ENCODE measurements around the gene PRG3.
"Not testable (repeated sequence)": the region's sequence is repeated elsewhere in the genome, so short reads cannot be mapped to it uniquely, and the experiment has no call there.

Gene PRG3

DNA sequence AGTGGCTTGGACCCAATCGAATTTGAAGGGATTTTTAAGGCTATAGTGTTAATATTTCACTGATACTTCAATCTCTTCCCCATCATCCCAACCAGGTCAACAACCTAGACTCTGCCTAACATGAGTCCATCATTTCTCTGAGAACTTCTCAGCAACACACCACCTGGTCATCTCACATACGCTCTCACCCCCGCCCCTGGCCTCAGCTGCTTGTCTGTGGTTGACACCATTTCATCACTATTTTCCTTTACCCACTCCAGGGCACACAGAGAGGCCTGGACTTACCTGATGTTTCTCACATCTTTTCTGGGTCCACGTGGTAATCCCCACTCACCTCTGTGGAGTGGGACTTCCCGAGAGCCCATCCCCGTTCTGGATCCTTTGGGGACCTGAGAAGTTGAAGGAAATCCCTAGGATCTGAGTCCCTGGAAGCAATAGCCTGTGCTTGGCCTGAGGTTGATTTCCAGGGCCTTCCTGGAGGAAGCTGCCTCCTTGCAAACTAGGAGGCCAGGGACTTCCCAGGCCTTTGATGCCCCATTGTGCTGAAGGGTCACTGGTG lies 39.6 kb downstream of the PRG3 start:
- DNase-seq (ENCODE audit: low read depth in 1 of 2, low spot score in 1 of 2): no peak

DNA sequence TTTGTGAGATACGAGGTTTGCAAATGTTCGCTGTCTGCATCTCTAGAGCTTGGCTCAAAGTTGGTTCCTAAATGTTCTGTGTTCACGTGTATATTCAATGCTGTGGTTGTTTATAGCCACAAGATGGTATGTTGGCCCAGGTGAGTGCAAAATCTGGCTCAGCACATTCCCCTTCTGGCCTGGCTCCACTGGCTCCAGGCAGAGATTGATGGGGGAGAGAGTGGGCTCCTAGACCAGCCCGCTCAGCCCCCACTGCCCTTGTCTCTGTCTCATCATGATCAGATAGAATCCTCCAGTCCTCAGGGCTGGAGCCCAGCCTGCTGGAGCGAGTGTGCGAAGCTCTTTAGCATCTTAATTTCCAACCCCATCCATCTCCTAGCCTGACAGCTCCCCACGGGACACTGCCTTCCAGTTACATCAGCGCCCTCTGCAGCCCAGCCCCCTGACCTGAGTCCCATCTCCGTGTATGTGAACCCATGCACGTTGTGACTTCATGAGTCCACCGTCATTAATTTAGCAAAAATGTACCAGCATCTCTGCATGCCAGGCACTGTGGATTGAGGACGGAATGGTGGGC lies 40.8 kb downstream of the PRG3 start:
- no peak for DNase-seq (ENCODE audit: low read depth in 1 of 2, low spot score in 1 of 2)

DNA sequence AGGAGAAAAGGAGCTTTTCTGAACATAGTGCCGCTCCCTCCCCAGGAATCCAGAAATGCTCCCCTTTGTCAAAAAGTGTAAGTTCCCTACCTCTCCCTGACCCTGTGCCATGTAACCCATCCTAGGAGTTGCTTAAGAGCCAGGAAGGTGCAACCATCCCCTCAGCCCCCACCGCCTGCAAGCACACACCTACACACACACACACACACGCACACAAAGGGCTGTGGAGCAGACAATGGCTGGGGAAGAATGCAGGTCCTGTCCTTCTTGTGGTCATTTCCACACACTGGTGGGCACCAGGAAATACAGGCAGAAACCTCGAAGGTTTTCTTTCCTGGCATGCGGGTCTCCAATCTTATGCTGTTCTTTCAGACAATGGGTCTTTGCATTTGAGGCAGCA lies 41.6 kb downstream of the PRG3 start:
- DNase-seq (ENCODE audit: low read depth in 1 of 2, low spot score in 1 of 2): no peak

DNA sequence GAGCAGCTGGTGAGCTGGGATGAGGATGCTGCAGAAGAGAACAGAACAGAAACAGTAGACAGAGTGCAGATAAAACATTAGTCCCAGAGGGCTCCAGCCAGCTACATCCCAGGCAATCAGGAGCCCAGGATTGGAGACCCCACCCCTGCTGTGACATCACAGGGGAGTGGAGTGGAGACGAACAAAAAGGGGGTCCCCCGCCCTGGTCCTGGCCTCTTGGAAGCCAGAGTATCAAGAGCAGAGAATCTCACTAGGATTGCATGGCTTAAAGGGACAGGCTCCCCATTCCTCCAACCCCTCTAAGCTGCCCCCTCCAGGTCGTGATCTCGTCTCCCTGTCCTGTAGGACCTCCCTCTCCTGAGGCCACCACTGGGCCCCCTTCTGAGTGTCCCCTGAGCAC lies 42.8 kb downstream of the PRG3 start, which contains the start of gene P2RX3:
TSS of gene P2RX3 (plus strand) at position 211 of the 400 bp plus-strand sequence. CDS start 199 bp downstream, outside the sequence.
- no peak for DNase-seq (ENCODE audit: low read depth in 1 of 2, low spot score in 1 of 2)

DNA sequence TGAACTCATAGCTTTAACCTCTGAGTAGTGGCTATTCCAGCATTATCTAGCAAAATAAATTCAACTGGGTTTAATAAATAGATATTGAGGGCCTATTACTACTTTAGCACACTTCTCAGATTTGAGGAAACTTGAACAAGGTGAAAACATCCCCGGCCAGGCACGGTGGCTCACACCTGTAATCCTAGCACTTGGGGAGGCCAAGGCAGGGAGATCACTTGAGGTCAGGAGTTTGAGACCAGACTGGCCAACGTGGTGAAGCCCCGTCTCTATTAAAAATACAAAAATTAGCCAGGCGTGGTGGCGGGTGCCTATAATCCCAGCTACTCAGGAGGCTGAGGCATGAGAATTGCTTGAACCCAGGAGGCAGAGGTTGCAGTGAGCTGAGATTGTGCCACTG lies 44.1 kb downstream of the PRG3 start:
- DNase-seq (ENCODE audit: low read depth in 1 of 2, low spot score in 1 of 2): not testable (repeated sequence)

DNA sequence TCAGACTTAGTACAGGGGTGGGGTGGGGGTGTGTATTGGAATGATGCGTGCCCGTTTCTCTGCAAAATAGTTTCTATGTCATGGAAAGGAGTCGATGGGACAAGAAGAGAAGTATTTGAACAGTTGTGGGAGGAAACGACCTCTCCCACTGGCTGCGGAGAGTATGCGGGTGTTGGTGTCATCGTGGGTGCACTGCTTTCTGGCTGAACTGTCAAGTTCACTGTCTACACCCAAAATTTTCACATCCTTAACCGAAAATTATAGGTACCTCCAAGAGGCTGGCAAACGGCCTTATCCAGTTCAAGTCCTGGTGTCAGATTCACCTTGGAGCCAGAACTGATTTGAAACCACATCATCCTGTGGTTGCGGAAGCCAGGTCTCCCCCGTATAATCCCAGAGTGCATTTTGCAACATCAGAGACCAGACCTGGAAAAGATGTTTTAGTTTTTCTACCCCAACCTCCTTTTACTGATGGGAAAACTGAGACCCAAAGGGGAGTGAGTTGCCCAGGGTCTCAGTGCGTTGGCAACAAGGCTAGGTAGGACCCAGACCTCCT lies 44.8 kb downstream of the PRG3 start:
- no peak for DNase-seq (ENCODE audit: low read depth in 1 of 2, low spot score in 1 of 2)

DNA sequence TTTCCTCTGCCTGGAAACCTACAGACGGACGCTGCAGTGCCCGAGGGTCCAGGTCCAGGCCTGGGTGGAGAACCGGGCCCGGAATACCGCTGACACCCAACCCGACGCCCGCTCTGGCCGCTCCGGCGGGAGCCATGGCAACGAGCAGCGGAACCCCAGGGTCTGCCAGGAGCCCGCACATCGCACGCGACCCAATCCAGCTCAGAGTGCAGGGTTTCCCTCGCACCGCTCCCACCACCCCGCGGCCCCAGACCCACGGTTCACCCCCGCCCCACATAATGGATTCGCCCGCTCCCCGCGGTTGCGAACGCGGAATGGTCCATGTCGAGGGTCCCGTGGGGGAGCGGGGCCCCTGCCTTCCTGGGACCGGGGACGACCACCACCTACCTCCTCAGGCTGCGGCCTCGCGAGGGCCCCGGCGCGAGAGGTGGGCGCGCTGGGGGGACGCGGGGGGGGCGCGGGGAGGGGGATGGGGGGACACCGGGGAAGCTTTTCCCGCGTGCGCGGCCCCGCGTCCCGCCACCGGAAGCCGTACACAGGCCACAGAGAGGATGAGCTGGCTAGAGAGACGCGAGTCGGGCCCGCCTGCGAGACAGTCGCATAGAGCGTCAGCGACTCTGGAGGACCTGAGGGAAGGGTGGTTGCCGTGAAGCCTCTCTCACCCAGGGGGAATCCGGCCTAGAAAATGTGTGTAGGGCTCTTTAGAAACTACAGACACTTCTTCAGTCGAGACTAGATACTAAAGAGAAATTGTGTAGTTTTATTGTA lies 45.4 kb downstream of the PRG3 start, which contains the start of gene SSRP1:
TSS of gene SSRP1 (minus strand) at position 550 of the 768 bp plus-strand sequence. CDS start 771 bp downstream, outside the sequence.
- DNase-seq (ENCODE audit: low read depth in 1 of 2, low spot score in 1 of 2): peak; percentile 77 to 78

DNA sequence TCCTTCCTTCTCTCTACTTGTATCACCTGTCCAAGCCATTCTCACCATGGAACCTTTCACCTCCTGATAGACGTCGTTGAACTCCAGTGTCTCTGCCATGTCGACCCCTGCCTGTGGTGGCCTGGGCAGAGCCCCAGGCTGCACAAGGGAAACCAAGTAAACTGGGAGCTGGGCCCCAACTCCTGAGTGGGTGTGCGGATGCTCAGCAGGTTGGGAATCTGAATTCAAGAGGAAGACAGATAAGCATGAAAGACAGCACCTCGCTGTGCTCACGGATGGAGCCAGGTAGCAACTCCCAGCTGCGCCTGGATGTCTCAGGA lies 46.0 kb downstream of the PRG3 start:
- no peak for DNase-seq (ENCODE audit: low read depth in 1 of 2, low spot score in 1 of 2)

DNA sequence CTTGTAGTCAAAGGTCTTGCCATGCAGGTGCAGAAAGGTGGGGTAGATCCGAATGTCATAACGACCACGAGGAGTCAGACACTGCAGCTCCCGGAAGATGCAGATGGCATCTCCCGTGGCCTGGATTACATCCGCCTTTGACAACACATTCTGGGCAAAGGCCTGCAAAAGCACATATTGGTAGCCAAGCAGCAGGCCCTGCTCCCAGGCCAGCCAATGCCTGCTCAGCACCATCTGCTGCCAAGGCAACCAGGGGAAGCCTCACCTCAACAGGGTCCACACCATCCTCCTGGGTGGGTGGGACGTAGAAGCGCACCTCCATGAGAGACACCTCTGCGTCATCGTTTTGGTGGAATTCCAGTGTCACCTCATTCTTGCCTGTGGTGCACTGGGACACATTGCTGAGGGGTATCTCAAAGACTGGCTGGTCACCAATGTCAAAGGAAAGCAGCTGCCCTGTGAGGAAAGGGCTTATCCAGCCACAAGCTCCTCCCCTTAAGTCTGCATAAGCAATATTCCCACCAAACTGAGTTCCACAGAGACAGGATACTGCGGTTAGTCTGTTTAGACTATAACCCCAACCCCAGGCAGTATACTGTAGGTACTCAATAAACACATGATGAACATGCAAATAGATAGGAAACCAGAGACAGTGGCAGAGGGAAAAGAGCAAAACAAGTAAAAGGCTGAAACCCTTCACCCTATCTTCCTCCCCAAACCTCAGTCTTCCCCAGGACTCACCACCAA lies 48.1 kb downstream of the PRG3 start:
- no peak for DNase-seq (ENCODE audit: low read depth in 1 of 2, low spot score in 1 of 2)

DNA sequence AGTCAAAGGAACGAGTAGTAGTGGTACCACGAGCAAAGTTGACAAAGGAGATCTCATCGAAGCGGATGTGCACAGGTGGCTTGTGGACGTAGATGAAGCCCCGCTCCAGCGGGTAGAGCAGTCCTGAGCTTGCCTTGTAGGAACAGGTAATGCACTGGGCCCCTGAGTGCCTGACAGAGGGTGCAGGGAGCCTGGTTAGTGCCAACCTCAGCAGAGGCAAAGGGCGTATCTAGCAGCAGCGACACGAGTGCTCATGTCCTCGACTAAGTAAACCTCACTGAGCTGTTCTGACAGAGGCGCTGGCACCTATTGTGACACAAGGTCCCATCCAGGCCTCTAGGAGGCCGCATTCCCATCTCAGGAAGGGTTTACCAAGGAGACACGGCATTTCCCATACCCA lies 49.2 kb downstream of the PRG3 start:
- DNase-seq (ENCODE audit: low read depth in 1 of 2, low spot score in 1 of 2): no peak

DNA sequence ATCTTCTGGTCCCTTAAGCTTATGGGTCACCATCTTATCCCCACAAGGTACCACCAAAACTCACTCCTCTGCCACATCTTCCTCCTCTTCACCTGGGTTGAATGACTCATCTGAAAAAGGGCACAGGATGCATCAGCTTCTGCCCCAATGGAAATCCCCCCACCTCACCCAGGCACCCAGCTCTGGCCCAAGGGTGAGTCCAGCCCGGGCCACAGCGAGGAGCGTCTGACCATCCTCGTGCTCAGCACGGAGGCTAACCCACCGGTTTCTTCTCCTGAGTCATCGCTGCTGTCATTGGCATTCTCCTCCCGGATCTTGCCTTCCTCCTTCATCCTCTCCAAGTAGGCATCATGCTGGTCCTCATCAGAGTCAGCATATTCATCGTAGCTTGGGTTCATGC lies 50.9 kb downstream of the PRG3 start:
- DNase-seq (ENCODE audit: low read depth in 1 of 2, low spot score in 1 of 2): no peak

DNA sequence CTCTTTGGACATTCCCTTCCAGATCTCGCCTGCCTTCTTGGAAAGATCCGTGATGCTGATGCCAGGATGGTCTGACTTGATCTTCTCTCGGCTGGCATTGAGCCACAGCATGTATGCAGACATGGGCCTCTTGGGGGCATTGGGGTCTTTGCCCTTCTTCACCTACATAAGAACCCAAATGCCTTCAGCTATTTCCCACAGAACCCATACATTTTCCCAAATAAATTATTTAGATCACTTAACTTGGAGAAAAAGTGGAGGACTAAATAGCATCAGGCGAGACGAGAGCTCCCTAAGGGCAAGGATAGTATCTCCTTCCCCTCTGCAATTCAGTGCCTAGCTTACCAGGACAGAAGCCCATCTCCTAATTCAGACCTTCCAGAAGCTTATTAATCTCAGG lies 53.2 kb downstream of the PRG3 start:
- no peak for DNase-seq (ENCODE audit: low read depth in 1 of 2, low spot score in 1 of 2)

All from stimulated activated CD4-positive, alpha-beta T cell treated with anti-CD3 and anti-CD28 coated beads, Interleukin-15, amount 100 ng/mL, for 1 hour (primary cell).